Keratinocyte (primary cell): ENCODE results near the gene CCND3. TPM values are rescaled to one million over a fixed set of nuclear protein-coding genes. Genes with fewer than 3 reads are reported as not detected.
A peak's percentile ranks its signal among the peaks of the same experiment; 100 is the strongest.

Experiments
- DNase-seq: peaks from one replicate; pipeline ENCODE4 v3.0.0-alpha.2; 2011; ENCODE audit warnings: low read depth, missing footprints, low spot score
- FAIRE-seq: peaks from 2 replicates; lab custom pipeline; 2011; peaks lifted over from hg19 to GRCh38; lab: Jason Lieb, UNC
- H2AFZ ChIP-seq: 2 replicates; pipeline ENCODE4 v1.6.0; 2012; ENCODE audit warnings: low read length, control low read depth, inconsistent platforms; ENCODE audit not compliant: control insufficient read depth
- H3K27ac ChIP-seq: 2 replicates; pipeline ENCODE4 v1.5.1; 2011; ENCODE audit warnings: low read length; ENCODE audit not compliant: control insufficient read depth, insufficient read depth
- H3K27me3 ChIP-seq: 3 replicates; pipeline ENCODE4 v1.6.0; 2011; ENCODE audit warnings: low read length; ENCODE audit not compliant: control insufficient read depth, insufficient read depth; ENCODE audit errors: extremely low read depth
- H3K36me3 ChIP-seq, 2 experiments: 2 replicates in 1 of 2; 3 replicates in 1 of 2; pipeline ENCODE4 v1.5.1; 2011; ENCODE audit warnings: low read length in 2 of 2, mild to moderate bottlenecking in 1 of 2; ENCODE audit not compliant: control insufficient read depth in 2 of 2, insufficient read depth in 2 of 2; ENCODE audit errors: extremely low read depth in 1 of 2
- H3K4me1 ChIP-seq: 3 replicates; pipeline ENCODE4 v1.5.1; 2011; ENCODE audit warnings: low read length; ENCODE audit not compliant: control insufficient read depth, insufficient read depth; ENCODE audit errors: extremely low read depth
- H3K4me2 ChIP-seq: 3 replicates; pipeline ENCODE4 v1.6.0; 2011; ENCODE audit warnings: low read depth, low read length; ENCODE audit not compliant: control insufficient read depth, insufficient read depth; ENCODE audit errors: extremely low read depth
- H3K4me3 ChIP-seq, 3 experiments: fragments of 200-600 bp in 1 of 3; sonication (generic) in 1 of 3; 2 replicates in 2 of 3; 3 replicates in 1 of 3; pipeline ENCODE4 v1.5.1; 2011 to 2016; ENCODE audit warnings: low read length in 3 of 3, mild to moderate bottlenecking in 3 of 3, control low read depth in 2 of 3, inconsistent platforms in 1 of 3, low read depth in 1 of 3, mixed read lengths in 1 of 3, mixed run types in 1 of 3, moderate library complexity in 1 of 3; ENCODE audit not compliant: control insufficient read depth in 2 of 3, insufficient read depth in 2 of 3; ENCODE audit errors: extremely low read depth in 1 of 3
- H3K79me2 ChIP-seq: 2 replicates; pipeline ENCODE4 v1.6.0; 2012; ENCODE audit warnings: low read length; ENCODE audit not compliant: control insufficient read depth, insufficient read depth
- H3K9ac ChIP-seq: 3 replicates; pipeline ENCODE4 v1.6.0; 2011; ENCODE audit warnings: low read length; ENCODE audit not compliant: control insufficient read depth, insufficient read depth; ENCODE audit errors: extremely low read depth
- H3K9me1 ChIP-seq: 3 replicates; pipeline ENCODE4 v1.6.0; 2011; ENCODE audit warnings: low read length; ENCODE audit not compliant: control insufficient read depth, insufficient read depth; ENCODE audit errors: extremely low read depth
- H3K9me3 ChIP-seq: 2 replicates; pipeline ENCODE4 v1.5.1; 2012; ENCODE audit warnings: low read depth, low read length; ENCODE audit not compliant: control insufficient read depth
- H4K20me1 ChIP-seq: 3 replicates; pipeline ENCODE4 v1.6.0; 2011; ENCODE audit warnings: low read length; ENCODE audit not compliant: control insufficient read depth, insufficient read depth; ENCODE audit errors: extremely low read depth
- EZH2 ChIP-seq: IDR thresholded peaks from one replicate; pipeline ENCODE4 v1.6.1; 2012; ENCODE audit warnings: inconsistent platforms, mild to moderate bottlenecking, low read length, moderate library complexity
- dilution Hi-C: fragments of 300-500 bp; cut with MboI; formaldehyde crosslinking; loops from one replicate; pipeline ENCODE4 v1.7.0; 2020; ENCODE audit warnings: low sequenced_read_pairs; ENCODE audit not compliant: extremely low pct_ligation_motif_present
- polyA plus RNA-seq, 5 experiments: library from polyadenylated mRNA; depleted of rRNA in 3 of 5; stranded (reverse) in 3 of 5; stranded (forward) in 1 of 5; unstranded in 1 of 5; fragments of >200 nt; gene quantifications; 1 replicate in 1 of 5; 2 replicates in 3 of 5; 3 replicates in 1 of 5; pipeline versions ENCODE4 v1.2.1 to v1.2.3, GENCODE V29; 2011 to 2012; ENCODE audit warnings: missing spikeins in 2 of 5, low read depth in 1 of 5, low replicate concordance in 1 of 5
- TF ChIP-seq, protein P1 (sequence below), 3 experiments: IDR thresholded peaks in 1 of 3; conservative IDR thresholded peaks in 1 of 3; optimal IDR thresholded peaks in 1 of 3; 2 replicates in 2 of 3; 3 replicates in 1 of 3; pipeline versions ENCODE3 to v1.5.1; 2011; ENCODE audit warnings: low read length in 3 of 3, mild to moderate bottlenecking in 3 of 3, moderate library complexity in 2 of 3, control low read depth in 1 of 3, inconsistent platforms in 1 of 3; ENCODE audit not compliant: insufficient read depth in 2 of 3; ENCODE audit errors: extremely low read depth in 1 of 3

CCND3 gene
- polyA plus RNA-seq, 1 donor (not counting 4 experiments of a cell fraction or from before 2014, with no cell fraction given): 37.3 TPM

DNA sequence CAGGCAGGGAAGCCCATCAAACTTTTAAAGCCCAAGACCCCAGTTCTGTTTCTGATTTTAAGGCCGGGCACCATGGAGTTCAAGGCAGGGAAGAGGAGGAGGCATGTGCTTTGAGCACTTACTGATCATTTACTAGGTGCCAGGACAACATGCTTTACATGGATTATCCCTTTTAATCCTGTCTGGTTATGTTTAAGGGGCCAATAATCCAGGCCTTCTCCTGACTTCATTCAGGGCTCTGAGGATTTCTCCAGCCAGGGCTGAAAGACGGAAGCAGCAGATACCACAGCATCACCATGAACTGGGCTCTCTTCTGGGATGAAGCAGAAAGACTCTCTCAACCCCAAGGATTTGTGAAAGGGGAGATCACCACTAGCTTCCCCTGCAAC, 4.1 kb downstream of the CCND3 start:
- no peak overlapping the region for H3K27ac ChIP-seq
- FAIRE-seq: no peak
- no peak overlapping the region for H3K4me2 ChIP-seq

DNA sequence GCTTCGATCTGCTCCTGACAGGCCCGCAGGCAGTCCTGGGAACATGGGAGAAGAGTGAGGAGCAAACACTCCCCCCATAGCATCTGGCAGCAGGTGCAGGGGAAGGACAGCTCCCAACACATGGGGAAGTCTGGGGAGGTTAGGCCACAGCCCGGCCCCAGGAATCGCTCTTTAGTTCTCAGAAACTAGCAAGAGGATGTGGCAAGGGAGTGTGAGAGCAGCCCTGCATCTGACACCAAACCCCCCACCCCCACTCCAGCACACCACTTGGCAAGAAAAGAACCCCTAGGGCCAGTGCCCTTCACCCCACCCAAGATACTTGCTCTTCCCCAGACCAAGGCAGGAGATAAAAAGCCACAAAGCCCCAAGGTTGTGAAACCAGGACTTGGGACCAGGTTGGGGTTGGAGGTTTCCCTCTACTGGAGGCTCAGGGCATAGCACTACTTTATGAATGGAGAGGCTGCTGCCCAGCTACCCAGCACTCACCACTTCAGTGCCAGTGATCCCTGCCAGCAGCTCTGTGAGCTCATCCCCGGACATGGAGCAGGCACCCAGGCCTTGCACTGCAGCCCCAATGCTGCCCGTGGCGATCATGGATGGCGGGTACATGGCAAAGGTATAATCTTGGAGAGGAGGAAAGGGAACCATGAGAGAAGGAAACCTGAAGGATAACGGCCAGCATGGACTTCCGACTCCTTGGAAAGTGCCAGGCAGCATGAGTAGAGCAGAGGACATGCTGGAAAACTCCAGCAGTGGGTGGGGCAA, 5.4 kb downstream of the CCND3 start:
- no peaks in the 10 kb centered on the region for H3K9me1 ChIP-seq
- DNase-seq: peak; percentile 41
- FAIRE-seq: peak; percentile 73
- H2AFZ ChIP-seq: no peak overlapping the region
- H4K20me1 ChIP-seq: no peaks in the 10 kb centered on the region
- H3K4me3 ChIP-seq: no peak overlapping the region
- no peak overlapping the region for H3K27ac ChIP-seq
- dilution Hi-C loops: no loop called here
- H3K9ac ChIP-seq: no peak overlapping the region
- no peaks in the 10 kb centered on the region for H3K9me3 ChIP-seq
- peaks cover 23% of the 10 kb centered on the region for H3K4me1 ChIP-seq
- H3K79me2 ChIP-seq: peaks cover 32% of the 10 kb centered on the region
- no peak overlapping the region for H3K4me2 ChIP-seq
- H3K27me3 ChIP-seq: no peaks in the 10 kb centered on the region
- TF ChIP-seq, protein P1, sequence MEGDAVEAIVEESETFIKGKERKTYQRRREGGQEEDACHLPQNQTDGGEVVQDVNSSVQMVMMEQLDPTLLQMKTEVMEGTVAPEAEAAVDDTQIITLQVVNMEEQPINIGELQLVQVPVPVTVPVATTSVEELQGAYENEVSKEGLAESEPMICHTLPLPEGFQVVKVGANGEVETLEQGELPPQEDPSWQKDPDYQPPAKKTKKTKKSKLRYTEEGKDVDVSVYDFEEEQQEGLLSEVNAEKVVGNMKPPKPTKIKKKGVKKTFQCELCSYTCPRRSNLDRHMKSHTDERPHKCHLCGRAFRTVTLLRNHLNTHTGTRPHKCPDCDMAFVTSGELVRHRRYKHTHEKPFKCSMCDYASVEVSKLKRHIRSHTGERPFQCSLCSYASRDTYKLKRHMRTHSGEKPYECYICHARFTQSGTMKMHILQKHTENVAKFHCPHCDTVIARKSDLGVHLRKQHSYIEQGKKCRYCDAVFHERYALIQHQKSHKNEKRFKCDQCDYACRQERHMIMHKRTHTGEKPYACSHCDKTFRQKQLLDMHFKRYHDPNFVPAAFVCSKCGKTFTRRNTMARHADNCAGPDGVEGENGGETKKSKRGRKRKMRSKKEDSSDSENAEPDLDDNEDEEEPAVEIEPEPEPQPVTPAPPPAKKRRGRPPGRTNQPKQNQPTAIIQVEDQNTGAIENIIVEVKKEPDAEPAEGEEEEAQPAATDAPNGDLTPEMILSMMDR (optimal IDR thresholded peaks at IDR 0.05 in 1 of 3, IDR thresholded peaks at IDR 0.05 in 1 of 3, conservative IDR thresholded peaks at IDR 0.05 in 1 of 3; ENCODE audit: extremely low read depth in 1 of 3, insufficient read depth in 2 of 3, low read length in 3 of 3): peak; percentile 80 to 95 (median 90)
- no peak for TF ChIP-seq EZH2
- H3K36me3 ChIP-seq: peaks cover 36 to 42% of the 10 kb centered on the region in 2 experiments

More for the DNA sequence above, 4.1 kb downstream of the CCND3 start:
- Histone ChIP-seq H3K27me3 (no peaks in the 10 kb centered on the region), H3K36me3 (peaks cover 26 to 30% of the 10 kb centered on the region in 2 experiments), H3K9me3 (no peaks in the 10 kb centered on the region), H3K4me1 (peaks cover 30% of the 10 kb centered on the region), H2AFZ (no peak overlapping the region), H4K20me1 (no peaks in the 10 kb centered on the region), H3K9me1 (no peaks in the 10 kb centered on the region), H3K79me2 (peaks cover 31% of the 10 kb centered on the region), H3K9ac (no peak overlapping the region), H3K4me3 (no peak overlapping the region)
- no peak for DNase-seq
- dilution Hi-C loops: no loop called here
- no peak for TF ChIP-seq EZH2
- TF ChIP-seq, protein P1 (optimal IDR thresholded peaks at IDR 0.05 in 1 of 3, IDR thresholded peaks at IDR 0.05 in 1 of 3, conservative IDR thresholded peaks at IDR 0.05 in 1 of 3; ENCODE audit: extremely low read depth in 1 of 3, insufficient read depth in 2 of 3, low read length in 3 of 3): no peak
